GM12865 (cell line): ENCODE measurements around the gene IQCK.

Experiments
- DNase-seq: peaks from one replicate; pipeline ENCODE4 v3.0.0; 2010; ENCODE audit warnings: low read depth
- H3K4me3 ChIP-seq: 2 replicates; pipeline ENCODE4 v1.5.1; 2011; ENCODE audit warnings: mild to moderate bottlenecking, low read depth, low read length, control low read depth
- TF ChIP-seq, protein P1 (sequence below): IDR thresholded peaks from 2 replicates; pipeline ENCODE4 v1.5.1; 2011; ENCODE audit warnings: low read length, control low read depth, low read depth, inconsistent platforms; ENCODE audit not compliant: insufficient read depth; ENCODE audit errors: missing control alignments

IQCK gene

DNA sequence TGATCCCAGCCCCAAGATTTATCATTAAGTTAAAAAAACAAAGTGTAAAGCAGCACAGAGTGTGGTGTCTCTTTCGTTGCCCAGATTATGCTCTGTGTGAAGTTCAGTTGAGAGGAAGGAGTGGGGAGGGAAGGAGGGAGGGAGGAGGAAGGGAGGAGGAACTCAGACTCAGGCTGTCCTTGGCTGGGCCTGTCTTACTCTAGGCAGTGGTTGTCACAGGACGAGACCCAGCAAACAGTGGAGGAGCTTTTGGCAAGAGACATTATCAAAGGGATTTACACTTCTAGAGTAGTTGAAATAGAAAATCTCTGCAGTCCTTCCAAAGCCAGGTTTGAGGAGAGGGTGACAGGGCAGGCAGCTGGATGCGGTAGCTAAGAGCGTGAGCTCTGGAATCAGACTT is 27.9 kb upstream of the IQCK start:
- TF ChIP-seq, protein P1, sequence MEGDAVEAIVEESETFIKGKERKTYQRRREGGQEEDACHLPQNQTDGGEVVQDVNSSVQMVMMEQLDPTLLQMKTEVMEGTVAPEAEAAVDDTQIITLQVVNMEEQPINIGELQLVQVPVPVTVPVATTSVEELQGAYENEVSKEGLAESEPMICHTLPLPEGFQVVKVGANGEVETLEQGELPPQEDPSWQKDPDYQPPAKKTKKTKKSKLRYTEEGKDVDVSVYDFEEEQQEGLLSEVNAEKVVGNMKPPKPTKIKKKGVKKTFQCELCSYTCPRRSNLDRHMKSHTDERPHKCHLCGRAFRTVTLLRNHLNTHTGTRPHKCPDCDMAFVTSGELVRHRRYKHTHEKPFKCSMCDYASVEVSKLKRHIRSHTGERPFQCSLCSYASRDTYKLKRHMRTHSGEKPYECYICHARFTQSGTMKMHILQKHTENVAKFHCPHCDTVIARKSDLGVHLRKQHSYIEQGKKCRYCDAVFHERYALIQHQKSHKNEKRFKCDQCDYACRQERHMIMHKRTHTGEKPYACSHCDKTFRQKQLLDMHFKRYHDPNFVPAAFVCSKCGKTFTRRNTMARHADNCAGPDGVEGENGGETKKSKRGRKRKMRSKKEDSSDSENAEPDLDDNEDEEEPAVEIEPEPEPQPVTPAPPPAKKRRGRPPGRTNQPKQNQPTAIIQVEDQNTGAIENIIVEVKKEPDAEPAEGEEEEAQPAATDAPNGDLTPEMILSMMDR = no peak
- no peak overlapping the region for H3K4me3 ChIP-seq
- no peak for DNase-seq

DNA sequence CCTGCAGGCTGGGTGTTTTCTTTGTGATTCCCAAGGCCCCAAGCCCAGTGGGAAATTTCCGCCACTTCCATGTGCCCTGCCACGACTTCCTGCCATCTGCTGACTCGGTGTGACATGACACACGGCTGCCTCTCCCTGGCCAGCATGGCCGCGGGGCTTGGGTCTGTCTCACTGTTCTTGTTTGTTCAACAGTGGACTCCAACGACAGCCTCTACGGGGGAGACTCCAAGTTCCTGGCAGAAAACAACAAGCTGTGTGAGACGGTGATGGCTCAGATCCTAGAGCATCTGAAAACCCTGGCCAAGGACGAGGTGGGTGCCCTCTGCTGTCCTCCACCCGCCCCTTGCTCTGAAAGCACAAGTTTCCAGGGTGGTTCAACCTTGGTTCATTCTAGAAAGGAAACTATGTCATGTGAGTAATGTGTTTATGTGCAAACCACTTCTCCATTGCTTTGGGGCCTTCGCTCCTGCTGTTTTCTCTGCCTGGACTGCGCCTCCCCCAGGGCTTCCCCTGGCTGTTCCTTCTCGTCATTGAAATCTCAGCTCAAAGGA is 26.8 kb upstream of the IQCK start:
- no peak overlapping the region for H3K4me3 ChIP-seq
- DNase-seq = no peak
- TF ChIP-seq, protein P1 = no peak

DNA sequence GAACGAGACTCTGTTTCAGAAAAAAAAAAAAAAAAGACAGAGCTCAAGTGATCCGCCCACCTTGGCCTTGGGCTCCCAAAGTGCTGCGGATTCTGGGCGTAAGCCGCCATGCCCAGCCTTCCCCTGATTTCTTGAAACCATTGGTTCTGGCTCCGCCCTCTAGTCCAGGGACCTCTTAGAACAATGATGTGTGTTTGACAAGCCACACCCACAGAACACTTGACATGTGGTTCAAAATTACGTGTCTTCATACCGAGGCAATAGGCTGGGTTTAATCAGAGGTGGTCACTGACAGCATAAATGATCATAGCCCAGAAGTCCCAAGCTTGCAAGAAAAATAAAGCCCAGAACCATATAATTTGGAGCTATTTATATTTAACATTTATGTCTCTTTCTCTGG is 23.1 kb upstream of the IQCK start:
- DNase-seq = no peak
- H3K4me3 ChIP-seq = no peak overlapping the region
- TF ChIP-seq, protein P1 = no peak

DNA sequence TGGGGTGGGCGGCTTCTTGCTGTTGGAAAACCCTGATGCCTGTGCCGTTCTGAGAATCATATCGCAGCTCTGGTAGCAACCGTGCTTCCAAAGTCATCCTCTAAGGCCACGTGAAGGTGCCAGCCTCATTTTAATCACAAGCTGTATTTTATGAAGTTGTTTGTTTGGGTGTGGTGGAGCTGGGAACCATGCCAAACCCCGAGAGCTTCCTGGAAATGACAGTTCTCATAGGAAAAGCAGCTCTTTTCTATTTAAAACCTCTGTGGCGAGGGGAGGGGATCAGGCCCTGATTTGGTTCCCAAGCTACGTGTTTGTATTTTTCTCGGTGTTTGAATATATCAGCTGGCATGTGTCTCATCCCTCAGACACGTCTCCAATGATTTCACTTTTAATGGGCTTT is 21.7 kb upstream of the IQCK start:
- TF ChIP-seq, protein P1 = no peak
- DNase-seq = no peak

DNA sequence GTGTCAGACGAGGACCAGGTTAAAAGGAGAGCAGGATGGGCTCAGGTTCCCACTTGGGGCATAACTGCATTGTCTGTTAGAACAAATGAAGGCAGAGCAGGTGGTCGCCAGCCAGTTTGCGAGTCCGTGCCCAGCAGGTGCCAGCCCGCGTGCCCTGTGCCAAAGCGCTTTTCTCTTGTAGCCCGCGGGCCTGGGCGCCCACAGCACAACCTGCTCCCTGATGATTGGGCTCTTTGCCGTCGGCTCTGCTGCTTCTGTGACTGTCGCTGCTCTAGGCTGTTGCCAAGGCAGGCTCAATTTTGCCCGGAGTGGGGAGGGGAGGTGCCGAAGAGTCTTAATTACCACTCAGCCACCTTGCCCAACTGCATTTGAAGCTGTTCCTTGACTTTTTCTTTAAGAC is 21.1 kb upstream of the IQCK start:
- H3K4me3 ChIP-seq = no peak overlapping the region
- TF ChIP-seq, protein P1 = no peak
- DNase-seq = no peak

More for the DNA sequence above, 21.7 kb upstream of the IQCK start:
- H3K4me3 ChIP-seq = no peak overlapping the region

DNA sequence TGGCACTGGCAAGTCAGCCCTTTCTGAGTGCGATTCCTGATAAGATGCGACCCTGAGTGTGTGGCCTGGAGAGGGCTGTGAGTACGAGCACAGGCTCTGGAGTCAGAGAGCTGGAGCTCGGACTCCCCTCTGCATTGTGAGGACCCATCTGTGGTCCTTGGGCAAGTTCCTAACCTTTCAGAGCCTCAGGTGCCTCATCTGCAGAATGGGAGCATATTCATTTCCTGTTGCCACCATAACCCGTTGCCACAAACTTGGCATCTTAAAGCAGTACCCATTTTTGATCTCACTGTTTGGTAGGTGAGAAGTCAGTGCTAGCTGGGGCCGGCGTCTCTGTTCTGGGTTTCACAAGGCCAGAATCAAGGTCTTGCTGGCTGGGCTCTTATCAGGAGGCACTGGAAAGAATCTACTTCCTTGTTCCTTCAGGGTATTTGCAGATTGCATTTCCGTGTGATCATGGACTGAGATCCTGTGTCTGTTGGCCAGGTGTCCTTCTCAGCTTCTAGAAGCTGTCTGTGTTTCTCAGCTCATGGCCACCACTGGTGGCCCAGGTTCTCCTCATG is 20.2 kb upstream of the IQCK start:
- no peak for DNase-seq
- H3K4me3 ChIP-seq = no peak overlapping the region
- TF ChIP-seq, protein P1 = no peak
